GM20000 (cell line): ENCODE results near the gene TXNRD2.

Experiments
- DNase-seq: peaks from one replicate; pipeline ENCODE4 v3.0.0; 2012; ENCODE audit warnings: low spot score
- TF ChIP-seq, protein P1 (sequence below): IDR thresholded peaks from 2 replicates; pipeline ENCODE4 v1.5.1; 2012; ENCODE audit warnings: mild to moderate bottlenecking, control low read depth; ENCODE audit errors: extremely low read depth, missing control alignments

TXNRD2 gene

DNA sequence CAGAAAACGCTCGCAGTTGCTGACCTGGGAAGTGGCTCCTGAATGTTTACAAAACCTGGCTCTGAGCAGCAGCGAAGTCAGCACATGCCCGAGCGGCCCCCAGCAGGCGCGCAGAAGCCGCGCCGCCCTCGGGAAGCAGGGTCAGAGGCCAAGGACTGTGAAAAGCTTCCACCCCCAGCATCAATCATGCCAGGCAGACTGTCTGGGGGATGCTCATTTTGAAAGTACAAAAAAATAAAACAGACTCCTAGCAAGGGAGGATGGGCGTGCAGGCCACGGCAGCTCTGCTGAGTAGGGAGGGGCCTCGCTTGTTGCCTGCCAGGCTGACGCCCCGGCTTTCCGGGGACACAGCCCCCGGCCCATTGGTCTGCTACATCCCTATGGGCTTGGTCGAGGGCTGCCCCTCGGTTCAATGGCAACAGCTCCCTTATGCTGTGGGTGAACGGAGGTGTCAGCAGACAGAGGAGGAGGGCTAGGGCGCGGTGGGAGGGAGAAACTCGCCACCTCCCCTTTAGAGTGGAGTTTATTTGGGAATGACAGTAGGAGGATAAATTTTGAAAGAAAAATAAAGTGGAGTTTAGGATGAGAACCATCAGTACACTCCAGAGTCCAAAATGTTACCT, 49.2 kb downstream of the TXNRD2 start:
- peak; percentile 77 for DNase-seq
- TF ChIP-seq, protein P1, sequence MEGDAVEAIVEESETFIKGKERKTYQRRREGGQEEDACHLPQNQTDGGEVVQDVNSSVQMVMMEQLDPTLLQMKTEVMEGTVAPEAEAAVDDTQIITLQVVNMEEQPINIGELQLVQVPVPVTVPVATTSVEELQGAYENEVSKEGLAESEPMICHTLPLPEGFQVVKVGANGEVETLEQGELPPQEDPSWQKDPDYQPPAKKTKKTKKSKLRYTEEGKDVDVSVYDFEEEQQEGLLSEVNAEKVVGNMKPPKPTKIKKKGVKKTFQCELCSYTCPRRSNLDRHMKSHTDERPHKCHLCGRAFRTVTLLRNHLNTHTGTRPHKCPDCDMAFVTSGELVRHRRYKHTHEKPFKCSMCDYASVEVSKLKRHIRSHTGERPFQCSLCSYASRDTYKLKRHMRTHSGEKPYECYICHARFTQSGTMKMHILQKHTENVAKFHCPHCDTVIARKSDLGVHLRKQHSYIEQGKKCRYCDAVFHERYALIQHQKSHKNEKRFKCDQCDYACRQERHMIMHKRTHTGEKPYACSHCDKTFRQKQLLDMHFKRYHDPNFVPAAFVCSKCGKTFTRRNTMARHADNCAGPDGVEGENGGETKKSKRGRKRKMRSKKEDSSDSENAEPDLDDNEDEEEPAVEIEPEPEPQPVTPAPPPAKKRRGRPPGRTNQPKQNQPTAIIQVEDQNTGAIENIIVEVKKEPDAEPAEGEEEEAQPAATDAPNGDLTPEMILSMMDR: no peak

GRCh38 chr22:19891317-19892256, 50.0 kb downstream of the TXNRD2 start:
- TF ChIP-seq, protein P1: no peak
- DNase-seq: peak; percentile 90

DNA sequence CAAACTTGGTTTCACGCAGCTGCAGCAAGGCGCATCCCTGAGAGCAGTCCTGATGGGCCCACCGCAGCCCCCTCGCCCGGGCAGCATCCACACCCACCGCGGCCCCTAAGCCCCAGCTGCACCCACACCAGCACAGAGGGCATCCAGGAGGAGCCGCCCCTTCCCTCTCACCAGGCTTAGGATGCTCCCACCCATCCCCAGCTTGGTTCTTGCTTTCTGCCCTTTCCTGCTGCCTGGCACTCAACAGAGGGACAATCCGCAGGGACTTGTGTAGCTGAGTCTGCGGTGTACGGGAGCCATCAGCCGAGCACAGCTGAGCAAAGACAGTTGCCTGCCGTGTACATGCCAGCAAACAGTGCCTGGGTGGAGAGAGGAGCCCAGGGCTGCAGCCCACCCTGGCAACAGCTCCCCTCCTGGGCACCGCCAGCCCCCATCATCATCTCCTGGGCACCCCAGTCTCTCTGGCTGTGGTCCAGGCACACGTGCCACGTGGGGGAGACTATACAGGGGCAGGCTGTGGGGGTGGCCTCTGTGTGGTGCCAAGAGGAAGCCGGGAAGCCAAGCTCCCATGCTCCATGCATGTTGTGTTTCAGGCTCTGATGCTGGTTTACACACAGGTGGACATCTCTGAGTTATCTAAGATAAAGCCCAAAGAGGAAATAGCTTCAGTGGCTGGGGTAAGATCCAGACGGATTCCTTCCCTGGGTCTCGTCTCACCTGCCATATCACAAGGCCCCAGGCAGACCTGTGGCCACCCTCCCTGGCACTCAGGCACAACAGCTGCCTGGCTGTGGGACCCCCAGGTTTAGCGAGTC, 50.9 kb downstream of the TXNRD2 start:
- TF ChIP-seq, protein P1: no peak

DNA sequence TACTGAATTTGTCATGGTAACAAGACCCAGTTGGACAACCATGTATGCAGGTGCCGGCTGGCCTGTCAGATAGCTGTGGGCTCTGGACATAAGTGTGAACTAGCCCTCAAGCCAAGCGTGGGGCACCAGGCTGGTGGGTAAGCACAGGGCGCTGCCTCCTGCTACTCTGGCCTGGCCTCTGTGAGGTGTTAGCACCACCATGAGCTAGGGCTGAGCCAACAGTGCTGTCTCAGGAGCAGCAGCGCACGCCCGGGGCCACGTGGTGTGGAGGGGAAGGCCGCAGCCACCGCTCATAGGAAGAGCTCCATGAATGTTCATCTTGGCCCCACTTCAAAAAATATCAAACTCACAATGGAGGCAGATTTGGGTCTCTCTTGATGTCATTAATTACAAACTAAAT, 51.7 kb downstream of the TXNRD2 start:
- TF ChIP-seq, protein P1: no peak
- no peak for DNase-seq

More for the DNA sequence above, 50.9 kb downstream of the TXNRD2 start:
- peak; percentile 17 for DNase-seq

DNA sequence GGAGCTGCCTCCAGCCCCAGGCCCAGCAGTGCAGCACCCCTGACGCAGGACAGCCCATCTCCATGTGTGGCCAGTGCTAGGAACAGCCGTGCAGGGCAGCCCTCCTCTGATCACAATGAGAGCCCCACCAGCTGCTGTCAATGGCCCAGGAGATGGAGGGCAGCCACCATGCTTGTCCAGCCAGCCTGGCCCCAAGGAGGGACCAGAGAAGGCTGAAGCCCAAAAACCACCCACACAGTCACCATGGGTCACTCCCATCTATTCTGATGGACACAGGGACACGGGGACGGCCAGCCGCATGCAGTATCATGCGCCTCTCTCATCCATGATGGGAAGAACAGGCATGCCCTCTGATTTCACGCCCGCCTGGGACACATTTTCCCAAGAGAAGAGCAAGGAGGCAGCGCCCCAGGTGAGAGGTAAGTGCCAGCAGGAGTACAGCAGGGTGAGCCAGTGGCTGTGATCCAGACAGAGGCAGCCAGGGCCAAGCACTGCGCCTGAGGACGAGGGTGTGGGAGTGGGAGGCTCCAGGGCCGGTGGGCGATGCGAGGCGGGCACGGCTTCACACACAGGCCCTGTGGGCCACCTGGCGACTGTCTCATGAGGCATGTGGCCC, 53.4 kb downstream of the TXNRD2 start:
- no peak for DNase-seq
- TF ChIP-seq, protein P1: no peak

- TF ChIP-seq, protein P1: no peak
- no peak for DNase-seq
Observed at GRCh38 chr22:19887256-19887985, 54.2 kb downstream of the TXNRD2 start.
